HCT116 (cell line): ENCODE results near the gene EEF1A2.

Experiments
- POLR2A ChIP-seq: IDR thresholded peaks from 2 replicates; pipeline ENCODE4 v1.7.0; 2011; ENCODE audit warnings: borderline replicate concordance; ENCODE audit not compliant: insufficient read depth, insufficient read length; ENCODE audit errors: extremely low read depth
- POLR2AphosphoS5 ChIP-seq: IDR thresholded peaks from 2 replicates; pipeline ENCODE4 v1.6.1; 2011; ENCODE audit warnings: mild to moderate bottlenecking, low read depth, low read length, moderate library complexity
- SP1 ChIP-seq: IDR thresholded peaks from 2 replicates; pipeline ENCODE4 v1.6.1; 2012; ENCODE audit warnings: low read depth
- TF ChIP-seq, protein P1 (sequence below), 3 experiments: fragments of 200-600 bp in 1 of 3; sonication (generic) in 1 of 3; IDR thresholded peaks in 2 of 3; conservative IDR thresholded peaks in 1 of 3; 2 replicates each; pipeline ENCODE4 v1.5.1; 2012 to 2017; ENCODE audit warnings: low read depth in 2 of 3, low read length in 2 of 3, antibody characterized with exemption in 1 of 3, borderline replicate concordance in 1 of 3, control low read depth in 1 of 3, mild to moderate bottlenecking in 1 of 3, mixed read lengths in 1 of 3, mixed run types in 1 of 3, moderate library complexity in 1 of 3; ENCODE audit not compliant: insufficient read depth in 1 of 3

DNA sequence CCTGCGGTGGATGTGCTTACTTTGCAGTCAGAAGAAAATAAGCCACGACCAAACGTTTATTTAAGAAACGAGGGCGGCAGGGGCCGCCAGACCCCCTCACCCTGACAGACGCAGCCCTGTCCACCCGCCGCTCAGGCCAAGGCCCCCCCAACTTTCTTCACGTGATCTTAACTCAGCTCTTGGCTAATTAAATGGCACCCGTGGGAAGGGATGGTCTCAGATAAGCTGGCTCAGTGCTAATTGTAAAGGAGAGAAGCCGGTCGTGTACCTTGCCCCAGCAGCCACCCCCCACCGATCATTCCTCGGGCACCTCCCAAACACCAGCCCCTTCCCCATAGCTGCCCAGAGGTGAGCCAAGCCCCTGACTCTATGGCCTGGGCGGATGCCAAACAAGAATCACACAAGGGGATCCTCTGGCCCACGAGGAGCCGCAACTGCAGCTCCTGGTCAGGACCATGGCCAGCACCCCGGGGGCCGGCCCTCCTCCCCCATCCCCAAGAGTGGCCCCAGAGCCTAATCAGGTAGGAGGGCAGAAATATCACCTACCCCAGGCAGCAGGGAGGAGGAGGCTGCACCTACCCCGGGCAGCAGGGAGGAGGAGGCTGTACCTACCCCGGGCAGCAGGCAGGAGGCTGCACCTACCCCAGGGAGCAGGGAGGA, 37.6 kb downstream of the EEF1A2 start:
- TF ChIP-seq, protein P1, sequence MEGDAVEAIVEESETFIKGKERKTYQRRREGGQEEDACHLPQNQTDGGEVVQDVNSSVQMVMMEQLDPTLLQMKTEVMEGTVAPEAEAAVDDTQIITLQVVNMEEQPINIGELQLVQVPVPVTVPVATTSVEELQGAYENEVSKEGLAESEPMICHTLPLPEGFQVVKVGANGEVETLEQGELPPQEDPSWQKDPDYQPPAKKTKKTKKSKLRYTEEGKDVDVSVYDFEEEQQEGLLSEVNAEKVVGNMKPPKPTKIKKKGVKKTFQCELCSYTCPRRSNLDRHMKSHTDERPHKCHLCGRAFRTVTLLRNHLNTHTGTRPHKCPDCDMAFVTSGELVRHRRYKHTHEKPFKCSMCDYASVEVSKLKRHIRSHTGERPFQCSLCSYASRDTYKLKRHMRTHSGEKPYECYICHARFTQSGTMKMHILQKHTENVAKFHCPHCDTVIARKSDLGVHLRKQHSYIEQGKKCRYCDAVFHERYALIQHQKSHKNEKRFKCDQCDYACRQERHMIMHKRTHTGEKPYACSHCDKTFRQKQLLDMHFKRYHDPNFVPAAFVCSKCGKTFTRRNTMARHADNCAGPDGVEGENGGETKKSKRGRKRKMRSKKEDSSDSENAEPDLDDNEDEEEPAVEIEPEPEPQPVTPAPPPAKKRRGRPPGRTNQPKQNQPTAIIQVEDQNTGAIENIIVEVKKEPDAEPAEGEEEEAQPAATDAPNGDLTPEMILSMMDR (IDR thresholded peaks at IDR 0.05 in 2 of 3, conservative IDR thresholded peaks at IDR 0.05 in 1 of 3; ENCODE audit: borderline replicate concordance in 1 of 3, insufficient read depth in 1 of 3, low read depth in 2 of 3, low read length in 2 of 3) = no peak
- no peak for TF ChIP-seq POLR2AphosphoS5
- TF ChIP-seq SP1 = no peak
- TF ChIP-seq POLR2A = no peak
